PC-3 (cell line): ENCODE results near the gene TMEM51. TPM values are rescaled to one million over a fixed set of nuclear protein-coding genes. Genes with fewer than 3 reads are reported as not detected.

ENCODE experiments used
- ATAC-seq: fragments of 200-7000 bp; cut with Tn5 transposase; 2 replicates; pipeline ENCODE4 v1.9.1; 2020; ENCODE audit warnings: mild to moderate bottlenecking, moderate library complexity
- BruUV-seq: library from RNA; stranded (reverse); fragments of 400-500 nt; replicated peaks from 2 replicates; lab custom pipeline; 2021; lab: Mats Ljungman, UMichigan
- CTCF ChIA-PET: fragments of 300-600 bp; sonication (Branson Sonifier 250); formaldehyde crosslinking; loops from one replicate; lab custom pipeline; 2022; ENCODE audit warnings: antibody characterized with exemption; lab: Charles Lee
- POLR2A ChIA-PET: fragments of 300-600 bp; sonication (Branson Sonifier 250); formaldehyde crosslinking; loops from one replicate; lab custom pipeline; 2022; ENCODE audit warnings: antibody characterized with exemption; ENCODE audit not compliant: unreplicated experiment; lab: Charles Lee
- DNase-seq: peaks from one replicate; pipeline ENCODE4 v3.0.0-alpha.2; 2015
- H2AFZ ChIP-seq: fragments of 300-600 bp; sonication (generic); 2 replicates; pipeline ENCODE4 v1.6.0; 2016; ENCODE audit warnings: antibody characterized with exemption, low read length
- H3F3A ChIP-seq: fragments of 300-600 bp; sonication (generic); one replicate; pipeline ENCODE4 v1.6.0; 2017; ENCODE audit warnings: antibody characterized with exemption, low read length, control low read depth, mild to moderate bottlenecking; ENCODE audit not compliant: unreplicated experiment
- H3K27ac ChIP-seq: fragments of 300-600 bp; sonication (generic); 2 replicates; pipeline ENCODE4 v1.5.1; 2016; ENCODE audit warnings: mild to moderate bottlenecking, low read length
- H3K27me3 ChIP-seq: fragments of 300-600 bp; sonication (generic); 2 replicates; pipeline ENCODE4 v1.6.1; 2016; ENCODE audit warnings: low read length, mixed read lengths
- H3K36me3 ChIP-seq: fragments of 300-600 bp; sonication (generic); 2 replicates; pipeline ENCODE4 v1.6.1; 2016; ENCODE audit warnings: low read depth, mixed run types, low read length, mixed read lengths
- H3K4me1 ChIP-seq: fragments of 300-600 bp; sonication (generic); 2 replicates; pipeline ENCODE4 v1.5.1; 2016; ENCODE audit warnings: low read length; ENCODE audit not compliant: insufficient read depth
- H3K4me2 ChIP-seq: fragments of 300-600 bp; sonication (generic); 2 replicates; pipeline ENCODE4 v1.6.0; 2016; ENCODE audit warnings: low read length
- H3K4me3 ChIP-seq: fragments of 300-600 bp; sonication (generic); 2 replicates; pipeline ENCODE4 v1.5.1; 2016; ENCODE audit warnings: mild to moderate bottlenecking, low read length, mixed read lengths
- H3K79me2 ChIP-seq: fragments of 300-600 bp; sonication (generic); 2 replicates; pipeline ENCODE4 v1.6.1; 2017; ENCODE audit warnings: low read length, mixed read lengths
- H3K9ac ChIP-seq: fragments of 300-600 bp; sonication (generic); 2 replicates; pipeline ENCODE4 v1.6.0; 2016; ENCODE audit warnings: mild to moderate bottlenecking, low read length
- H3K9me2 ChIP-seq: fragments of 300-600 bp; sonication (generic); replicated peaks from 2 replicates; pipeline ENCODE4 v1.6.1; 2016; ENCODE audit warnings: mixed run types, low read length, mixed read lengths
- H3K9me3 ChIP-seq: fragments of 300-600 bp; sonication (generic); 2 replicates; pipeline ENCODE4 v1.6.1; 2016; ENCODE audit warnings: low read length, mixed read lengths
- H4K20me1 ChIP-seq: fragments of 300-600 bp; sonication (generic); 2 replicates; pipeline ENCODE4 v1.6.1; 2016; ENCODE audit warnings: low read length, mixed read lengths
- EZH2 ChIP-seq: fragments of 300-600 bp; sonication (generic); IDR thresholded peaks from one replicate; pipeline ENCODE4 v1.6.1; 2017; ENCODE audit warnings: antibody characterized with exemption, mild to moderate bottlenecking, low read length; ENCODE audit not compliant: unreplicated experiment
- EZH2phosphoT487 ChIP-seq: fragments of 300-600 bp; sonication (generic); IDR thresholded peaks from 2 replicates; pipeline ENCODE4 v1.6.1; 2018; ENCODE audit warnings: mild to moderate bottlenecking, antibody characterized with exemption, low read length, borderline replicate concordance
- intact Hi-C: fragments of 100-400 bp; cut with micrococcal nuclease; formaldehyde crosslinking; loops from 2 replicates; pipeline ENCODE4 v1.9.0; 2023
- total RNA-seq: library from RNA; depleted of rRNA; stranded (reverse); fragments of >200 nt; gene quantifications from 2 replicates; pipeline ENCODE4 v1.2.3, GENCODE V29; 2014
- TF ChIP-seq, protein P1 (sequence below): fragments of 300-600 bp; sonication (generic); conservative IDR thresholded peaks from 2 replicates; pipeline ENCODE4 v1.5.1; 2017; ENCODE audit warnings: antibody characterized with exemption, low read depth, mild to moderate bottlenecking, low read length

TMEM51 gene
- total RNA-seq, 1 experiment from 2014 or later: 20.8 TPM

DNA sequence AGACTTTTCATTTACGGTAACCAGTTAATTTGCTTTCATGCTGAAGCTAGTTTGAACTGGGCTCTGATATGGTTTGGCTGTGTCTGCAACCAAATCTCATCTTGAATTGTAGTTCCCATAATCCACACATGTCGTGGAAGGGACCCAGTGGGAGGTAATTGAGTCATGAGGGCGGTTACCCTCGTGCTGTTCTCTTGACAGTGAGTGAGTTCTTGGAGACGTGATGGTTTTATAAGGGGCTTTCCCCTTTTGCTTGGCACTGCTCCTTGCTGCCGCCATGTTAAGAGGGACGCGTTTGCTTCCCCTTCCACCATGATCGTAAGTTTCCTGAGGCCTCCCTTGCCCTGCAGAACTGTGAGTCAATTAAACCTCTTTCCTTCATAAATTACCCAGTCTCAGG, 83.2 kb downstream of the TMEM51 start:
- TF ChIP-seq, protein P1, sequence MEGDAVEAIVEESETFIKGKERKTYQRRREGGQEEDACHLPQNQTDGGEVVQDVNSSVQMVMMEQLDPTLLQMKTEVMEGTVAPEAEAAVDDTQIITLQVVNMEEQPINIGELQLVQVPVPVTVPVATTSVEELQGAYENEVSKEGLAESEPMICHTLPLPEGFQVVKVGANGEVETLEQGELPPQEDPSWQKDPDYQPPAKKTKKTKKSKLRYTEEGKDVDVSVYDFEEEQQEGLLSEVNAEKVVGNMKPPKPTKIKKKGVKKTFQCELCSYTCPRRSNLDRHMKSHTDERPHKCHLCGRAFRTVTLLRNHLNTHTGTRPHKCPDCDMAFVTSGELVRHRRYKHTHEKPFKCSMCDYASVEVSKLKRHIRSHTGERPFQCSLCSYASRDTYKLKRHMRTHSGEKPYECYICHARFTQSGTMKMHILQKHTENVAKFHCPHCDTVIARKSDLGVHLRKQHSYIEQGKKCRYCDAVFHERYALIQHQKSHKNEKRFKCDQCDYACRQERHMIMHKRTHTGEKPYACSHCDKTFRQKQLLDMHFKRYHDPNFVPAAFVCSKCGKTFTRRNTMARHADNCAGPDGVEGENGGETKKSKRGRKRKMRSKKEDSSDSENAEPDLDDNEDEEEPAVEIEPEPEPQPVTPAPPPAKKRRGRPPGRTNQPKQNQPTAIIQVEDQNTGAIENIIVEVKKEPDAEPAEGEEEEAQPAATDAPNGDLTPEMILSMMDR: no peak
- no peak for TF ChIP-seq EZH2phosphoT487
- no peak for TF ChIP-seq EZH2
- no TSS peak for BruUV-seq
- H3K9ac ChIP-seq: no peak overlapping the region
- ATAC-seq: no peak
- intact Hi-C loops: no loop called here
- no peak overlapping the region for H3K4me2 ChIP-seq
- H3K9me2 ChIP-seq: no peaks in the 10 kb centered on the region
- H3F3A ChIP-seq: no peaks in the 10 kb centered on the region
- no peaks in the 10 kb centered on the region for H3K79me2 ChIP-seq
- H3K27ac ChIP-seq: no peak overlapping the region
- no peaks in the 10 kb centered on the region for H3K27me3 ChIP-seq
- DNase-seq: no peak
- no peaks in the 10 kb centered on the region for H3K9me3 ChIP-seq
- ChIA-PET CTCF (no interaction called here), POLR2A (no interaction called here)
- H3K4me1 ChIP-seq: no peaks in the 10 kb centered on the region
- H4K20me1 ChIP-seq: no peaks in the 10 kb centered on the region
- H2AFZ ChIP-seq: no peak overlapping the region
- H3K4me3 ChIP-seq: no peak overlapping the region
- no peaks in the 10 kb centered on the region for H3K36me3 ChIP-seq

DNA sequence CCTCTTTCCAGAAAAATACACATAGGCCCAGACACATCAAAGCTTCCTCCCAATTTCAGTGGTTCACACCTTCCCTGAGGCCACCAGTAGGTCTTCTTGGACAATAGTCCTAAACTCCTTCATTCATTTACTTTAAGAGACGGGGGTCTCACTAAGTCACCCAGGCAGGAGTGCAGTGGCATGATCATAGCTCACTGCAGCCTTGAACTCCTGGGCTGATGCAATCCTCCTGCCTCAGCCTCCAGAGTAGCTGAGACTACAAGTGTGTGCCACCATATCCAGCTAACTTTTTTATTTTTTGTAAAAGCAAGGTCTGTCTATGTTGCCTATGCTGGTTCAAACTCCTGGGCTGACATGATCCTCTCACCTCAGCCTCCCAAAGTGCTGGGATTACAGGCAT, 85.2 kb downstream of the TMEM51 start:
- H3K9me2 ChIP-seq: no peaks in the 10 kb centered on the region
- intact Hi-C loops: no loop called here
- no peaks in the 10 kb centered on the region for H3K4me1 ChIP-seq
- no peak overlapping the region for H3K27ac ChIP-seq
- no peak overlapping the region for H3K4me2 ChIP-seq
- H3K9ac ChIP-seq: no peak overlapping the region
- no peak overlapping the region for H2AFZ ChIP-seq
- no TSS peak for BruUV-seq
- no peaks in the 10 kb centered on the region for H3K79me2 ChIP-seq
- H3F3A ChIP-seq: no peaks in the 10 kb centered on the region
- DNase-seq: no peak
- no peak overlapping the region for H3K4me3 ChIP-seq
- no peaks in the 10 kb centered on the region for H3K27me3 ChIP-seq
- ChIA-PET CTCF (no interaction called here), POLR2A (no interaction called here)
- TF ChIP-seq EZH2: no peak
- no peak for TF ChIP-seq EZH2phosphoT487
- TF ChIP-seq, protein P1: no peak
- no peaks in the 10 kb centered on the region for H4K20me1 ChIP-seq
- no peak for ATAC-seq
- no peaks in the 10 kb centered on the region for H3K9me3 ChIP-seq
- no peaks in the 10 kb centered on the region for H3K36me3 ChIP-seq

DNA sequence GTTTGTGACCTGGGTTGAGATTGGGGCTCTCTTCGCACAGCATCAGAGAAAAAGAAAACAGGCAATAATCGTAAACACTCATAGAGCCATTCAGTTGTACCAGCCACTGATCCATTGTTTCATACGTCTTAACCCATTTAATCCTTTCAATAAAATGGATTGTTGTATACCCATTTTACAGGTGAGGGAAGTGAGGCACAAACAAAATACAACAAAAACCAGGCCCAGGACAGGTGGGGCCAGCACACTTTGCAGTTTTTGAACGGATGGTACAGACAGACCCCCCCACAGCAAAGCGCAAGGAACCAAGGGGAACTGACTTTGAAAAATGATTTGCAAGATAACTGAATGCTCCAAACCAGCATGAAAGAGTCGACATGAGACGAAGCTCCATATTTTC, 89.2 kb downstream of the TMEM51 start:
- no peaks in the 10 kb centered on the region for H3K27me3 ChIP-seq
- CTCF ChIA-PET: no interaction called here
- no peaks in the 10 kb centered on the region for H3K4me1 ChIP-seq
- H3K27ac ChIP-seq: no peak overlapping the region
- no peaks in the 10 kb centered on the region for H3K9me3 ChIP-seq
- no peak overlapping the region for H2AFZ ChIP-seq
- POLR2A ChIA-PET: interaction anchor here (0.6 kb wide), 1 partner anchor 1752 kb away, joined by 6 read pairs; no protein-coding TSS in a partner anchor
- BruUV-seq: no TSS peak
- DNase-seq (no peak), ATAC-seq (no peak)
- no peaks in the 10 kb centered on the region for H3K79me2 ChIP-seq
- no peaks in the 10 kb centered on the region for H4K20me1 ChIP-seq
- H3F3A ChIP-seq: no peaks in the 10 kb centered on the region
- no peaks in the 10 kb centered on the region for H3K36me3 ChIP-seq
- no peak overlapping the region for H3K9ac ChIP-seq
- intact Hi-C loops: no loop called here
- no peaks in the 10 kb centered on the region for H3K9me2 ChIP-seq
- TF ChIP-seq EZH2: no peak
- TF ChIP-seq EZH2phosphoT487: no peak
- TF ChIP-seq, protein P1: no peak
- no peak overlapping the region for H3K4me3 ChIP-seq
- no peak overlapping the region for H3K4me2 ChIP-seq
